WTC11 (cell line): ENCODE results near the gene LZTR1. TPM values are rescaled to one million over a fixed set of nuclear protein-coding genes. Genes with fewer than 3 reads are reported as not detected.
"Not testable (repeated sequence)": the region's sequence is repeated elsewhere in the genome, so short reads cannot be mapped to it uniquely, and the experiment has no call there.

Experiments used
- ATAC-seq: fragments of 200-7000 bp; cut with Tn5 transposase; 2 replicates; pipeline ENCODE4 v1.10.0; 2021; ENCODE audit warnings: mild to moderate bottlenecking, moderate library complexity
- CTCF ChIA-PET: fragments of 300-600 bp; sonication (Branson Sonifier 250); formaldehyde crosslinking; loops from one replicate; lab custom pipeline; 2021; ENCODE audit warnings: antibody characterized with exemption; lab: Charles Lee
- POLR2A ChIA-PET: fragments of 350-600 bp; sonication (Branson Sonifier 250); formaldehyde crosslinking; loops from one replicate; lab custom pipeline; 2021; ENCODE audit warnings: antibody characterized with exemption; lab: Charles Lee
- DNase-seq: peaks from one replicate; pipeline ENCODE4 v3.0.0; 2021; ENCODE audit warnings: low spot score
- H3K27ac Mint-ChIP-seq: 2 replicates; pipeline ENCODE4 v1.8.0; 2021; ENCODE audit warnings: mixed read lengths
- H3K27me3 Mint-ChIP-seq: 2 replicates; pipeline ENCODE4 v1.8.0; 2021; ENCODE audit warnings: low read depth, mild to moderate bottlenecking, moderate library complexity, mixed read lengths
- H3K36me3 Mint-ChIP-seq: 2 replicates; pipeline ENCODE4 v1.8.0; 2021; ENCODE audit warnings: mixed read lengths
- H3K4me1 Mint-ChIP-seq: 2 replicates; pipeline ENCODE4 v1.8.0; 2022; ENCODE audit warnings: mixed read lengths
- H3K4me3 Mint-ChIP-seq: 2 replicates; pipeline ENCODE4 v1.8.0; 2021; ENCODE audit warnings: mild to moderate bottlenecking, moderate library complexity, mixed read lengths
- H3K9me3 Mint-ChIP-seq: 2 replicates; pipeline ENCODE4 v1.8.0; 2021; ENCODE audit warnings: mixed read lengths
- ATF3 ChIP-seq: sonication (generic); formaldehyde crosslinking; conservative IDR thresholded peaks from 2 replicates; pipeline ENCODE4 v1.8.1; 2022; ENCODE audit warnings: mild to moderate bottlenecking, missing genetic modification reagents
- ELF4 ChIP-seq: sonication (generic); formaldehyde crosslinking; IDR thresholded peaks from 2 replicates; pipeline ENCODE4 v1.8.1; 2022; ENCODE audit warnings: low read depth, mild to moderate bottlenecking, moderate library complexity, missing genetic modification reagents
- FOXP1 ChIP-seq: sonication (generic); formaldehyde crosslinking; IDR thresholded peaks from 2 replicates; pipeline ENCODE4 v1.8.0; 2022; ENCODE audit warnings: missing genetic modification reagents, mild to moderate bottlenecking, moderate library complexity, borderline replicate concordance
- GTF2I ChIP-seq: fragments of 250-450 bp; sonication (Bioruptor Pico); conservative IDR thresholded peaks from 2 replicates; pipeline ENCODE4 v1.4.0; 2021; ENCODE audit warnings: mild to moderate bottlenecking
- IRF1 ChIP-seq: sonication (generic); formaldehyde crosslinking; IDR thresholded peaks from 2 replicates; pipeline ENCODE4 v1.8.0; 2023; ENCODE audit warnings: missing genetic modification reagents
- MXD4 ChIP-seq: fragments of 250-450 bp; sonication (Bioruptor Pico); IDR thresholded peaks from 2 replicates; pipeline ENCODE4 v1.8.0; 2021; ENCODE audit warnings: mild to moderate bottlenecking, moderate library complexity, borderline replicate concordance
- NR3C1 ChIP-seq: sonication (generic); formaldehyde crosslinking; conservative IDR thresholded peaks from 2 replicates; pipeline ENCODE4 v1.8.1; 2023; ENCODE audit warnings: low read depth, mild to moderate bottlenecking, missing genetic modification reagents
- SMAD4 ChIP-seq: sonication (generic); formaldehyde crosslinking; IDR thresholded peaks from 2 replicates; pipeline ENCODE4 v1.8.0; 2022; ENCODE audit warnings: mild to moderate bottlenecking, missing genetic modification reagents
- ZNF396 ChIP-seq: fragments of 250-450 bp; sonication (Bioruptor Pico); IDR thresholded peaks from 2 replicates; pipeline ENCODE4 v1.8.0; 2021; ENCODE audit warnings: mild to moderate bottlenecking, moderate library complexity, borderline replicate concordance
- ZNF671 ChIP-seq: fragments of 250-450 bp; sonication (Bioruptor Pico); IDR thresholded peaks from 2 replicates; pipeline ENCODE4 v1.8.0; 2021; ENCODE audit warnings: mild to moderate bottlenecking
- total RNA-seq: library from RNA; stranded (reverse); gene quantifications from 3 replicates; pipeline ENCODE4 v1.2.3, GENCODE V29; 2021
- TF ChIP-seq, protein P1 (sequence below): sonication (generic); formaldehyde crosslinking; IDR thresholded peaks from 2 replicates; pipeline ENCODE4 v1.8.0; 2022; ENCODE audit warnings: mild to moderate bottlenecking, missing genetic modification reagents
- TF ChIP-seq, protein P2 (sequence below): fragments of 250-450 bp; sonication (Bioruptor Pico); IDR thresholded peaks from 2 replicates; pipeline ENCODE4 v1.9.0; 2021; ENCODE audit warnings: mild to moderate bottlenecking, borderline replicate concordance
- TF ChIP-seq, protein P3 (sequence below): sonication (generic); formaldehyde crosslinking; conservative IDR thresholded peaks from 2 replicates; pipeline ENCODE4 v1.8.1; 2023; ENCODE audit warnings: mild to moderate bottlenecking, low read depth, missing genetic modification reagents, moderate library complexity

LZTR1 gene
- total RNA-seq, 1 experiment from 2014 or later: 38.3 TPM

DNA sequence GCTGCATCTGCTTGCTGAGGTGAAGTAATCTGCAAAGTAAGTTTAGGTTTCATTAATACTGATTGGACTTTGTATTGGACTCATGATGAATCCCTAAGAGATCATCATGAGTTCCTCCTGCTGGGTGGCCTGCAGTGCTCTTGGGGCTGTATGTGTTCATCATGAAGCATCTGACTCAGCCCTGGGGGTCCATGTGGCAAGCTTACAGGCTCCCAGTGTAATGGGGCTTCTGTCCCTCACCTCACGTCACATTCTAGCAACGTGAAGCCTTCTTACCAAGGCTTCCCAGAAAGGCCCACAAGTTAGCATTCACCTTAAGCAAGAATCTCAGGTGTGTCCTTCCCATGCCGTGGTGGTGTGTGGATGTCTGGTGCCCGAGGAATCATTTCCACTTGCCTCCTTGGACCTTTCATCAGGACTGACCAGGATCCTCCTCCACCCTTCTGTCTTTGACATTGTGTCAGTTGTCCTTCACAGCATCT, 41.2 kb upstream of the LZTR1 start:
- H3K9me3 Mint-ChIP-seq: no peaks in the 10 kb centered on the region
- peak overlapping the region; percentile 21; the same call in 1 of the 2 replicates for H3K27ac Mint-ChIP-seq

DNA sequence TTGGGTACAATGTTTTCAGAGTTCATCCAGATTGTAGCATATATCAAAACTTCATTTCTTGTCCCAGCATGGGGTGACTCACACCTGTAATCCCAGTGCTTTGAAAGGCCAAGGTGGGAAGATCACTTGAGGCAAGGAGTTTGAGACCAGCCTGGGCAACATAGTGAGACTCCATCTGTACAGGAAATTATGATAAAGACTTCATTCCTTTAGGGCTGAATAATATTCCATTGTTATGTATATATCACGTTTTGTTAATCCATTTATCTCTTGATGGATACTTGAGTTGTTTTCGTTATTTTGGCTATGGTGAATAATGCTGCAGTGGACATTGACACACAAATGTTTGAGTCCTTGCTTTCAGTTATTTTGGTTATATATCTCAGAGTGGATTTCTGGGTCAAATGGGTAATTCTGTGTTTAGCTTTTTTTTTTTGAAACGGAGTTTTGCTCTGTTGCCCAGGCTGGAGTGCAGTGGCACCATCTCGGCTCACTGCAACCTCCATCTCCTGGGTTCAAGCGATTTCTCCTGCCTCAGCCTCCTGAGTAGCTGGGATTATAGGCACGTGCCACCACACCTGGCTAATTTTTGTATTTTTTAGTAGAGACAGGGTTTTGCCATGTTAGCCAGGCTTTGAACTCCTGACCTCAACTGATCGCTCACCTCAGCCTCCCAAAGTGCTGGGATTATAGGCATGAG, 39.7 kb upstream of the LZTR1 start:
- H3K4me3 Mint-ChIP-seq, H3K27me3 Mint-ChIP-seq, H3K27ac Mint-ChIP-seq, H3K9me3 Mint-ChIP-seq, DNase-seq, POLR2A ChIA-PET, ATAC-seq: not testable (repeated sequence)
- H3K36me3 Mint-ChIP-seq: peaks cover 17% of the 10 kb centered on the region
- CTCF ChIA-PET: interaction anchor here (0.6 to 1.3 kb wide), 2 partner anchors 25 to 57 kb away, joined by 3 to 5 read pairs; partner anchors contain the start of gene AIFM3
- H3K4me1 Mint-ChIP-seq: peaks cover 46% of the 10 kb centered on the region

More for the DNA sequence above, 41.2 kb upstream of the LZTR1 start:
- ChIA-PET CTCF (interaction anchor here (1.3 kb wide), 1 partner anchor 55 kb away, joined by 5 read pairs; no protein-coding TSS in a partner anchor), POLR2A (no interaction called here)
- ATAC-seq (no peak), DNase-seq (no peak)
- Mint-ChIP-seq H3K27me3 (no peaks in the 10 kb centered on the region), H3K4me3 (no peak overlapping the region), H3K4me1 (peaks cover 46% of the 10 kb centered on the region), H3K36me3 (peaks cover 25% of the 10 kb centered on the region)
- TF ChIP-seq NR3C1 (CRISPR knock-in tag) (no peak), ZNF396 (no peak), ATF3 (CRISPR knock-in tag) (no peak), ELF4 (CRISPR knock-in tag) (no peak), MXD4 (CRISPR knock-in tag) (no peak)
- TF ChIP-seq, protein P1, sequence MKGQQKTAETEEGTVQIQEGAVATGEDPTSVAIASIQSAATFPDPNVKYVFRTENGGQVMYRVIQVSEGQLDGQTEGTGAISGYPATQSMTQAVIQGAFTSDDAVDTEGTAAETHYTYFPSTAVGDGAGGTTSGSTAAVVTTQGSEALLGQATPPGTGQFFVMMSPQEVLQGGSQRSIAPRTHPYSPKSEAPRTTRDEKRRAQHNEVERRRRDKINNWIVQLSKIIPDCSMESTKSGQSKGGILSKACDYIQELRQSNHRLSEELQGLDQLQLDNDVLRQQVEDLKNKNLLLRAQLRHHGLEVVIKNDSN (CRISPR knock-in tag): no peak
- TF ChIP-seq, protein P2, sequence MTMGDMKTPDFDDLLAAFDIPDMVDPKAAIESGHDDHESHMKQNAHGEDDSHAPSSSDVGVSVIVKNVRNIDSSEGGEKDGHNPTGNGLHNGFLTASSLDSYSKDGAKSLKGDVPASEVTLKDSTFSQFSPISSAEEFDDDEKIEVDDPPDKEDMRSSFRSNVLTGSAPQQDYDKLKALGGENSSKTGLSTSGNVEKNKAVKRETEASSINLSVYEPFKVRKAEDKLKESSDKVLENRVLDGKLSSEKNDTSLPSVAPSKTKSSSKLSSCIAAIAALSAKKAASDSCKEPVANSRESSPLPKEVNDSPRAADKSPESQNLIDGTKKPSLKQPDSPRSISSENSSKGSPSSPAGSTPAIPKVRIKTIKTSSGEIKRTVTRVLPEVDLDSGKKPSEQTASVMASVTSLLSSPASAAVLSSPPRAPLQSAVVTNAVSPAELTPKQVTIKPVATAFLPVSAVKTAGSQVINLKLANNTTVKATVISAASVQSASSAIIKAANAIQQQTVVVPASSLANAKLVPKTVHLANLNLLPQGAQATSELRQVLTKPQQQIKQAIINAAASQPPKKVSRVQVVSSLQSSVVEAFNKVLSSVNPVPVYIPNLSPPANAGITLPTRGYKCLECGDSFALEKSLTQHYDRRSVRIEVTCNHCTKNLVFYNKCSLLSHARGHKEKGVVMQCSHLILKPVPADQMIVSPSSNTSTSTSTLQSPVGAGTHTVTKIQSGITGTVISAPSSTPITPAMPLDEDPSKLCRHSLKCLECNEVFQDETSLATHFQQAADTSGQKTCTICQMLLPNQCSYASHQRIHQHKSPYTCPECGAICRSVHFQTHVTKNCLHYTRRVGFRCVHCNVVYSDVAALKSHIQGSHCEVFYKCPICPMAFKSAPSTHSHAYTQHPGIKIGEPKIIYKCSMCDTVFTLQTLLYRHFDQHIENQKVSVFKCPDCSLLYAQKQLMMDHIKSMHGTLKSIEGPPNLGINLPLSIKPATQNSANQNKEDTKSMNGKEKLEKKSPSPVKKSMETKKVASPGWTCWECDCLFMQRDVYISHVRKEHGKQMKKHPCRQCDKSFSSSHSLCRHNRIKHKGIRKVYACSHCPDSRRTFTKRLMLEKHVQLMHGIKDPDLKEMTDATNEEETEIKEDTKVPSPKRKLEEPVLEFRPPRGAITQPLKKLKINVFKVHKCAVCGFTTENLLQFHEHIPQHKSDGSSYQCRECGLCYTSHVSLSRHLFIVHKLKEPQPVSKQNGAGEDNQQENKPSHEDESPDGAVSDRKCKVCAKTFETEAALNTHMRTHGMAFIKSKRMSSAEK (CRISPR knock-in tag): no peak

DNA sequence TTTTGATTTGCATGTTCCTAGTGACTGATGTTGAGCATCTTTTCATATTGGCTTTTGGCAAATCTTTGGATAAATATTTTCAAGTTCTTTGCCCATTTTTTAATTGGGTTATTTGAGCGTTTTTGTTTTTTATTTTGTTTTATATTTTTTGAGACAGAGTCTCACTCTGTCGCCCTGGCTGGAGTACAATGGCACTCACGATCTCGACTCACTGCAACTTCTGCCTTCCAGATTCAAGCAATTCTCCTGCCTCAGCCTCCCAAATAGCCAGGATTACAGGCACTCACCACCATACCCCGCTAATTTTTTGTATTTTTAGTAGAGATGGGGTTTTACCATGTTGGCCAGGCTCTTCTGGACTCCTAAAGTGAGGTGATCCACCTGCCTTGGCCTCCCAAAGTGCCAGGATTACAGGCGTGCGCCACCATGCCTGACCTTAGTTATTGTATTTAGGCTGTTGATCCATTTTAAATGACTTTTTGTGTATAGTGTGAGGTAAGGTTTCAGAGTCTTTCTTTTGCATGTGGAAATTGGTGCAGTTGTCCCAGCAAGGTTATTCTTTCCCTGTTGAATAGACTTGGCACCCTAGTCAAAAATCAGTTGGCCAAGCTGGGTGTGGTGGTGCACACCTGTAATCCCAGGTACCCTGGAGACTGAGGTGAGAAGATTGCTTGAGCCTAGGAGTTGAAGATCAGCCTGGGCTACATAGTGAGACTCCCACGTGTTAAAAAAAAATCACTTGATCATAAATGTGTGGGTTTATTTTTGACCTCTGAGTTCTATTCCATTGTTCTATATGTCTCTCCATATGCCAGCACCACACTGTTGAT, 38.8 kb upstream of the LZTR1 start:
- ChIA-PET POLR2A (interaction anchor here (0.6 kb wide), 1 partner anchor 39 kb away, joined by 3 read pairs; the partner anchor contains the start of gene LZTR1), CTCF (no interaction called here)
- H3K27me3 Mint-ChIP-seq: no peaks in the 10 kb centered on the region
- H3K36me3 Mint-ChIP-seq: peaks cover 13% of the 10 kb centered on the region
- H3K27ac Mint-ChIP-seq: no peak overlapping the region
- H3K9me3 Mint-ChIP-seq: no peaks in the 10 kb centered on the region
- no peak overlapping the region for H3K4me3 Mint-ChIP-seq
- TF ChIP-seq, protein P3, sequence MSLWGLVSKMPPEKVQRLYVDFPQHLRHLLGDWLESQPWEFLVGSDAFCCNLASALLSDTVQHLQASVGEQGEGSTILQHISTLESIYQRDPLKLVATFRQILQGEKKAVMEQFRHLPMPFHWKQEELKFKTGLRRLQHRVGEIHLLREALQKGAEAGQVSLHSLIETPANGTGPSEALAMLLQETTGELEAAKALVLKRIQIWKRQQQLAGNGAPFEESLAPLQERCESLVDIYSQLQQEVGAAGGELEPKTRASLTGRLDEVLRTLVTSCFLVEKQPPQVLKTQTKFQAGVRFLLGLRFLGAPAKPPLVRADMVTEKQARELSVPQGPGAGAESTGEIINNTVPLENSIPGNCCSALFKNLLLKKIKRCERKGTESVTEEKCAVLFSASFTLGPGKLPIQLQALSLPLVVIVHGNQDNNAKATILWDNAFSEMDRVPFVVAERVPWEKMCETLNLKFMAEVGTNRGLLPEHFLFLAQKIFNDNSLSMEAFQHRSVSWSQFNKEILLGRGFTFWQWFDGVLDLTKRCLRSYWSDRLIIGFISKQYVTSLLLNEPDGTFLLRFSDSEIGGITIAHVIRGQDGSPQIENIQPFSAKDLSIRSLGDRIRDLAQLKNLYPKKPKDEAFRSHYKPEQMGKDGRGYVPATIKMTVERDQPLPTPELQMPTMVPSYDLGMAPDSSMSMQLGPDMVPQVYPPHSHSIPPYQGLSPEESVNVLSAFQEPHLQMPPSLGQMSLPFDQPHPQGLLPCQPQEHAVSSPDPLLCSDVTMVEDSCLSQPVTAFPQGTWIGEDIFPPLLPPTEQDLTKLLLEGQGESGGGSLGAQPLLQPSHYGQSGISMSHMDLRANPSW (CRISPR knock-in tag): no peak
- TF ChIP-seq GTF2I (no peak), ZNF671 (no peak), SMAD4 (CRISPR knock-in tag) (no peak), IRF1 (CRISPR knock-in tag) (no peak), FOXP1 (CRISPR knock-in tag) (no peak)
- H3K4me1 Mint-ChIP-seq: peaks cover 48% of the 10 kb centered on the region
- DNase-seq (no peak), ATAC-seq (no peak)
